ENCODE results near the gene WBP1L.

- no peak for TF ChIP-seq CTCF (IDR thresholded peaks at IDR 0.05 in 4 of 5, conservative IDR thresholded peaks at IDR 0.05 in 1 of 5)
- TF ChIP-seq POLR2A (IDR thresholded peaks at IDR 0.05), result no peak
Measured at GRCh38 chr10:102791754-102792395, 48.1 kb downstream of the WBP1L start.
